Activated CD4-positive, alpha-beta memory T cell treated with anti-CD3 and anti-CD28 coated beads for 36 hours (primary cell): ENCODE results near the gene PRSS8. TPM values are rescaled to one million over a fixed set of nuclear protein-coding genes. Genes with fewer than 3 reads are reported as not detected.
A peak's percentile ranks its signal among the peaks of the same experiment; 100 is the strongest.

Experiments used
- CTCF ChIA-PET: fragments of 350-600 bp; sonication (Branson Sonifier 250); formaldehyde crosslinking; loops from one replicate; lab custom pipeline; 2021; ENCODE audit warnings: antibody characterized with exemption, inconsistent platforms; lab: Charles Lee
- POLR2A ChIA-PET: fragments of 350-600 bp; sonication (Branson Sonifier 250); formaldehyde crosslinking; loops from one replicate; lab custom pipeline; 2021; ENCODE audit warnings: antibody characterized with exemption; lab: Charles Lee
- DNase-seq: peaks from one replicate; pipeline ENCODE4 v3.0.0-alpha.2; 2020
- H3K27ac Mint-ChIP-seq: one replicate; pipeline ENCODE4 v1.8.0; 2021; ENCODE audit warnings: mixed read lengths
- H3K27me3 Mint-ChIP-seq: one replicate; pipeline ENCODE4 v1.8.0; 2021; ENCODE audit warnings: mixed read lengths
- H3K36me3 Mint-ChIP-seq: one replicate; pipeline ENCODE4 v1.8.0; 2021; ENCODE audit warnings: mixed read lengths
- H3K4me1 Mint-ChIP-seq: one replicate; pipeline ENCODE4 v1.8.0; 2021; ENCODE audit warnings: low read depth, mixed read lengths
- H3K4me3 Mint-ChIP-seq: one replicate; pipeline ENCODE4 v1.8.0; 2021; ENCODE audit warnings: mild to moderate bottlenecking, mixed read lengths
- H3K9me3 Mint-ChIP-seq: one replicate; pipeline ENCODE4 v1.8.0; 2021; ENCODE audit warnings: mixed read lengths
- intact Hi-C: fragments of 100-400 bp; cut with micrococcal nuclease; formaldehyde crosslinking; loops from one replicate; pipeline ENCODE4 v1.15.1; 2023
- total RNA-seq, 2 experiments: library from RNA; stranded (reverse); gene quantifications; one replicate each; pipeline ENCODE4 v1.2.3, GENCODE V29; 2021

The PRSS8 gene
- total RNA-seq, 2 experiments from 2014 or later = not detected

DNA sequence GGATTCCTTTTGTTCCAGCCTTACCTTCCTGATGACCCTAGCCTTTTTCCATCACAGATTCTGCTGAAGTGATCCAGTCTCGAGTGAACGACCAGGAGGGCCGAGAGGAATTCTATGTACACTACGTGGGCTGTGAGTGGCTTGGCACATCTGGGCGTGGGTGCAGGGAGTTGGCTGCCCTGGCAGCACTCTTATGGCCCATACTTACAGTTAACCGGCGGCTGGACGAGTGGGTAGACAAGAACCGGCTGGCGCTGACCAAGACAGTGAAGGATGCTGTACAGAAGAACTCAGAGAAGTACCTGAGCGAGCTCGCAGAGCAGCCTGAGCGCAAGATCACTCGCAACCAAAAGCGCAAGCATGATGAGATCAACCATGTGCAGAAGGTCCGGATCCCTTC, 15.4 kb downstream of the PRSS8 start:
- Mint-ChIP-seq H3K4me3 (no peak overlapping the region), H3K27me3 (no peaks in the 10 kb centered on the region), H3K9me3 (no peaks in the 10 kb centered on the region), H3K36me3 (peaks cover 18% of the 10 kb centered on the region), H3K27ac (no peak overlapping the region), H3K4me1 (peaks cover 16% of the 10 kb centered on the region)
- intact Hi-C loops = no loop called here
- ChIA-PET CTCF (interaction anchor here (0.8 to 3.8 kb wide), 3 partner anchors 22 to 339 kb away, joined by 3 to 23 read pairs (median 4); partner anchors contain the start of gene ARMC5), POLR2A (interaction anchor here (0.8 to 4.1 kb wide), 2 partner anchors 9 to 22 kb away, joined by 3 to 27 read pairs; no protein-coding TSS in a partner anchor)
- no peak for DNase-seq

- Mint-ChIP-seq H3K27ac (peak overlapping the region; percentile 70), H3K9me3 (no peaks in the 10 kb centered on the region), H3K36me3 (peaks cover 18% of the 10 kb centered on the region), H3K4me1 (peaks cover 20% of the 10 kb centered on the region), H3K27me3 (no peaks in the 10 kb centered on the region), H3K4me3 (peak overlapping the region; percentile 79)
- intact Hi-C loops = loop anchor here (1.0 kb wide), 1 partner anchor 61 kb away; no protein-coding TSS in a partner anchor
- DNase-seq = no peak
- ChIA-PET CTCF (interaction anchor here (1.1 to 3.3 kb wide), 5 partner anchors 11 to 133 kb away, joined by 3 to 36 read pairs (median 6); partner anchors contain the start of genes HSD3B7 and ZNF668), POLR2A (interaction anchor here (0.8 to 4.1 kb wide), 6 partner anchors 8 to 61 kb away, joined by 3 to 27 read pairs (median 16); partner anchors contain the start of genes BCKDK, FUS, ZNF646 and ZNF668)
Measured at GRCh38 chr16:31118223-31119155, 17.0 kb downstream of the PRSS8 start.

DNA sequence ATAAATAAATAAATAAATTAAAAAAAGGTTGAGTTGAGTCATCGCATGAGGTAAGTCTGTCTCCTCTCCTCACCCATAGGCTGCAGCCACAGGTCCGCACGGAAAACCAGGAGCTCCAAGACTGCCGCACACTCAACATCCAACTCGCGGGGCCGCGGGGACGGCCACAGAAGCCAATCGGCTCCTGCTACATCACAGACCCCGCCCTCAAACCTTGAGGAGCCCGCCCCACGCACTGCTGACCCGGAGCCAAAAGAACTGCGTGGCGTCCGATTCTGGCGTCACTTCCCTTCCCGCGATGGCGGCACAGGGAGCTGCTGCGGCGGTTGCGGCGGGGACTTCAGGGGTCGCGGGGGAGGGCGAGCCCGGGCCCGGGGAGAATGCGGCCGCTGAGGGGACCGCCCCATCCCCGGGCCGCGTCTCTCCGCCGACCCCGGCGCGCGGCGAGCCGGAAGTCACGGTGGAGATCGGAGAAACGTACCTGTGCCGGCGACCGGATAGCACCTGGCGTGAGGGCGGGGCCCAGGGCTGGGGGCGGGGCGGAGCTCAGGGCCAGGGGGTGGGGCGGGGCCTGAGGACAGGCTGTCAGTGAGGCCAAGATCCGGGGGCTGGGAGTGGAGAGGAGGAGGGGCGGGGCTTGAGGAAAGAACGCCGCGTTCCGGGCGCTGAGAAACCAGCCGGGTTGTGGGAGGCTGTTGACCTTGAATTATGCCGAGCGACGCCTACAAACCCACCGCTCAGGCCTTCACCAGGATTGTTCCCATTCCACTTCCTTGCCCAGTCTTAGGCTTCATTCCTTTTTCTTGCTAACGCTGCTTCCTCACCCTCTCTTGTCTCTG, 17.9 kb downstream of the PRSS8 start, which contains the start of gene KAT8:
TSS of gene KAT8 (plus strand) at position 281 of the 839 bp plus-strand sequence. CDS start at position 299, 18 bp downstream.
- DNase-seq = peak; percentile 99
- Mint-ChIP-seq H3K36me3 (peaks cover 18% of the 10 kb centered on the region), H3K4me1 (peaks cover 20% of the 10 kb centered on the region), H3K27ac (peak within 1 kb of the TSS; percentile 70), H3K27me3 (no peaks in the 10 kb centered on the region), H3K9me3 (no peaks in the 10 kb centered on the region), H3K4me3 (peak within 1 kb of the TSS; percentile 79)
- ChIA-PET POLR2A (interaction anchor here (0.5 to 4.1 kb wide), 11 partner anchors 9 to 755 kb away, joined by 3 to 27 read pairs (median 3); partner anchors contain the start of genes BCKDK, FUS, ZNF646 and ZNF668), CTCF (interaction anchor here (0.6 to 3.3 kb wide), 7 partner anchors 10 to 273 kb away, joined by 3 to 36 read pairs (median 4); partner anchors contain the start of genes HSD3B7 and ZNF668)
- intact Hi-C loops = loop anchor here (1.0 kb wide), 4 partner anchors 23 to 62 kb away; partner anchors contain the start of genes VKORC1, ZNF646 and ZNF668

- peak overlapping the region; percentile 49 for H3K27ac Mint-ChIP-seq
Measured at GRCh38 chr16:31114468-31114867, 21.1 kb downstream of the PRSS8 start.

GRCh38 chr16:31113121-31114120, 22.1 kb downstream of the PRSS8 start:
- peaks cover 18% of the 10 kb centered on the region for H3K4me1 Mint-ChIP-seq
- H3K9me3 Mint-ChIP-seq = no peaks in the 10 kb centered on the region
- no peak overlapping the region for H3K4me3 Mint-ChIP-seq
- intact Hi-C loops = no loop called here
- DNase-seq = no peak
- H3K36me3 Mint-ChIP-seq = peaks cover 12% of the 10 kb centered on the region
- H3K27me3 Mint-ChIP-seq = no peaks in the 10 kb centered on the region
- CTCF ChIA-PET = interaction anchor here (0.9 to 1.2 kb wide), 2 partner anchors 28 to 29 kb away, joined by 4 to 5 read pairs; no protein-coding TSS in a partner anchor
- H3K27ac Mint-ChIP-seq = peak overlapping the region; percentile 11
- POLR2A ChIA-PET = no interaction called here

More at GRCh38 chr16:31114468-31114867, 21.1 kb downstream of the PRSS8 start:
- POLR2A ChIA-PET = interaction anchor here (1.0 kb wide), 1 partner anchor 13 kb away, joined by 3 read pairs; no protein-coding TSS in a partner anchor
- no peaks in the 10 kb centered on the region for H3K9me3 Mint-ChIP-seq
- DNase-seq = no peak
- H3K36me3 Mint-ChIP-seq = peaks cover 15% of the 10 kb centered on the region
- CTCF ChIA-PET = interaction anchor here (0.7 to 0.9 kb wide), 2 partner anchors 16 to 27 kb away, joined by 3 to 4 read pairs; no protein-coding TSS in a partner anchor
- H3K4me1 Mint-ChIP-seq = peaks cover 21% of the 10 kb centered on the region
- intact Hi-C loops = no loop called here
- no peak overlapping the region for H3K4me3 Mint-ChIP-seq
- no peaks in the 10 kb centered on the region for H3K27me3 Mint-ChIP-seq

- intact Hi-C loops = no loop called here
- Mint-ChIP-seq H3K27me3 (no peaks in the 10 kb centered on the region), H3K36me3 (peaks cover 12% of the 10 kb centered on the region), H3K4me3 (no peak overlapping the region), H3K4me1 (peaks cover 16% of the 10 kb centered on the region), H3K9me3 (no peaks in the 10 kb centered on the region), H3K27ac (no peak overlapping the region)
- DNase-seq = no peak
- ChIA-PET CTCF (interaction anchor here (1.2 kb wide), 1 partner anchor 30 kb away, joined by 5 read pairs; no protein-coding TSS in a partner anchor), POLR2A (no interaction called here)
Measured at GRCh38 chr16:31112711-31113110, 22.8 kb downstream of the PRSS8 start.

GRCh38 chr16:31111881-31112466, 23.6 kb downstream of the PRSS8 start:
- H3K4me3 Mint-ChIP-seq = no peak overlapping the region
- H3K9me3 Mint-ChIP-seq = no peaks in the 10 kb centered on the region
- POLR2A ChIA-PET = no interaction called here
- no peak overlapping the region for H3K27ac Mint-ChIP-seq
- peaks cover 23% of the 10 kb centered on the region for H3K4me1 Mint-ChIP-seq
- no peaks in the 10 kb centered on the region for H3K27me3 Mint-ChIP-seq
- no peak for DNase-seq
- intact Hi-C loops = no loop called here
- CTCF ChIA-PET = interaction anchor here (1.2 kb wide), 1 partner anchor 30 kb away, joined by 5 read pairs; no protein-coding TSS in a partner anchor
- H3K36me3 Mint-ChIP-seq = peaks cover 12% of the 10 kb centered on the region

GRCh38 chr16:31110106-31111034, 25.2 kb downstream of the PRSS8 start:
- H3K27ac Mint-ChIP-seq = no peak overlapping the region
- peaks cover 12% of the 10 kb centered on the region for H3K36me3 Mint-ChIP-seq
- intact Hi-C loops = no loop called here
- H3K27me3 Mint-ChIP-seq = no peaks in the 10 kb centered on the region
- H3K4me3 Mint-ChIP-seq = no peak overlapping the region
- CTCF ChIA-PET = interaction anchor here (1.2 kb wide), 1 partner anchor 32 kb away, joined by 3 read pairs; no protein-coding TSS in a partner anchor
- POLR2A ChIA-PET = no interaction called here
- peaks cover 23% of the 10 kb centered on the region for H3K4me1 Mint-ChIP-seq
- H3K9me3 Mint-ChIP-seq = no peaks in the 10 kb centered on the region
- DNase-seq = no peak

DNA sequence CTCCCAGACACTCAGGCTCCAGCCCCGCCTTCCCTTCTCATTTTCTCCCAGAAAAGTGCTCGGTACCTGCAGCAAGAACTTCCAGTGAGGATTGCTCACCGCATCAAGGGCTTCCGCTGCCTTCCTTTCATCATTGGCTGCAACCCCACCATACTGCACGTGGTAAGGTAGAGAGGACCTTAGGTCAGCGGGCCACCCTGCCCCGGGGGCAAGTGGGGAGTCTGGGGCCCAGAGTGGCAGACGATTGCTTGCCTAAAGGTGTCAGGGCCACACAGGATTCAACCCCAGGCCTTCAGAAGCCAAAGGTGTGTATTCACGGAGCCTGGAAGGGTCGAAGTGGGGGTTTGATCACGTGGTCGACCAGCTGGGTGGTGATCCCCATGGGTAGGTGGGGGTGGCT, 25.9 kb downstream of the PRSS8 start:
- ChIA-PET CTCF (interaction anchor here (1.2 kb wide), 2 partner anchors 33 to 125 kb away, joined by 3 read pairs; partner anchors contain the start of gene HSD3B7), POLR2A (no interaction called here)
- Mint-ChIP-seq H3K27me3 (no peaks in the 10 kb centered on the region), H3K4me1 (peaks cover 23% of the 10 kb centered on the region), H3K9me3 (no peaks in the 10 kb centered on the region), H3K27ac (no peak overlapping the region), H3K36me3 (peaks cover 12% of the 10 kb centered on the region), H3K4me3 (peak overlapping the region; percentile 70)
- intact Hi-C loops = loop anchor here (2.0 to 5.0 kb wide), 2 partner anchors 15 to 77 kb away; partner anchors contain the start of genes STX4 and VKORC1
- no peak for DNase-seq
